SK-N-SH (cell line): ENCODE data around the gene LAMB1. TPM values are rescaled to one million over a fixed set of nuclear protein-coding genes. Genes with fewer than 3 reads are reported as not detected.

ENCODE experiments used
- CTCF ChIA-PET: fragments of 300-600, 350-600 bp; formaldehyde crosslinking; extraction: SDS; loops from one replicate; lab custom pipeline; 2021; lab: Yijun Ruan, JAX
- POLR2A ChIA-PET: fragments of 350-600 bp; sonication (Branson Sonifier 250); formaldehyde crosslinking; extraction: SDS; loops from one replicate; lab custom pipeline; 2020; ENCODE audit warnings: antibody characterized with exemption, inconsistent platforms; lab: Yijun Ruan, JAX
- DNase-seq: peaks from one replicate; pipeline ENCODE4 v3.0.0; 2012
- H2AFZ ChIP-seq: fragments of 200-600 bp; sonication (generic); 2 replicates; pipeline ENCODE4 v1.8.1; 2016; ENCODE audit warnings: antibody characterized with exemption, mild to moderate bottlenecking, low read depth
- H3F3A ChIP-seq: fragments of 200-600 bp; sonication (generic); replicated peaks from 2 replicates; pipeline ENCODE3; 2016; ENCODE audit warnings: antibody characterized with exemption, mild to moderate bottlenecking; ENCODE audit not compliant: insufficient read depth
- H3K27ac ChIP-seq, 2 experiments: fragments of 200-500 bp in 1 of 2; fragments of 200-600 bp in 1 of 2; sonication (Bioruptor generic) in 1 of 2; sonication (generic), shearing (Covaris generic) in 1 of 2; 2 replicates each; pipeline versions ENCODE4 v1.5.1 to v1.6.1; 2014 to 2016; ENCODE audit warnings: low read depth in 2 of 2, inconsistent platforms in 1 of 2, low read length in 1 of 2, mild to moderate bottlenecking in 1 of 2, mixed read lengths in 1 of 2
- H3K27me3 ChIP-seq: fragments of 200-600 bp; sonication (generic), shearing (Covaris generic); 2 replicates; pipeline ENCODE4 v1.6.1; 2016; ENCODE audit warnings: mixed run types; ENCODE audit not compliant: insufficient read depth
- H3K36me3 ChIP-seq, 2 experiments: fragments of 200-500 bp in 1 of 2; fragments of 200-600 bp in 1 of 2; sonication (Bioruptor generic) in 1 of 2; sonication (generic) in 1 of 2; replicated peaks in 1 of 2; 2 replicates each; pipeline versions ENCODE3 to v1.5.1; 2014 to 2016; ENCODE audit warnings: low read length in 1 of 2, mild to moderate bottlenecking in 1 of 2; ENCODE audit not compliant: insufficient read depth in 2 of 2, control insufficient read depth in 1 of 2
- H3K4me1 ChIP-seq, 2 experiments: fragments of 200-500 bp in 1 of 2; fragments of 200-600 bp in 1 of 2; sonication (Bioruptor generic) in 1 of 2; sonication (generic), shearing (Covaris generic) in 1 of 2; 2 replicates each; pipeline versions ENCODE4 v1.5.1 to v1.6.1; 2014 to 2016; ENCODE audit warnings: low read depth in 1 of 2, low read length in 1 of 2, mixed run types in 1 of 2; ENCODE audit not compliant: insufficient read depth in 2 of 2, control insufficient read depth in 1 of 2
- H3K4me2 ChIP-seq: fragments of 200-600 bp; sonication (generic), shearing (Covaris generic); 2 replicates; pipeline ENCODE4 v1.6.1; 2017; ENCODE audit warnings: mixed run types
- H3K4me3 ChIP-seq, 2 experiments: fragments of 200-500 bp in 1 of 2; fragments of 200-600 bp in 1 of 2; sonication (Bioruptor generic) in 1 of 2; sonication (generic), shearing (Covaris generic) in 1 of 2; 2 replicates each; pipeline versions ENCODE4 v1.5.1 to v1.8.1; 2014 to 2016; ENCODE audit warnings: low read depth in 2 of 2, inconsistent platforms in 1 of 2, low read length in 1 of 2, mild to moderate bottlenecking in 1 of 2, mixed read lengths in 1 of 2, moderate library complexity in 1 of 2
- H3K79me2 ChIP-seq: fragments of 200-600 bp; sonication (generic); 2 replicates; pipeline ENCODE4 v1.8.1; 2017; ENCODE audit warnings: mild to moderate bottlenecking; ENCODE audit not compliant: insufficient read depth
- H3K9ac ChIP-seq: fragments of 200-600 bp; sonication (generic); 2 replicates; pipeline ENCODE4 v1.6.1; 2017; ENCODE audit warnings: mixed run types
- H3K9me2 ChIP-seq: fragments of 200-600 bp; sonication (generic); 2 replicates; pipeline ENCODE4 v1.6.1; 2017; ENCODE audit warnings: mixed run types
- H3K9me3 ChIP-seq: fragments of 200-600 bp; sonication (generic); 2 replicates; pipeline ENCODE4 v1.6.1; 2017; ENCODE audit warnings: mixed run types, mild to moderate bottlenecking, moderate library complexity
- H4K20me1 ChIP-seq: fragments of 200-600 bp; sonication (generic); 2 replicates; pipeline ENCODE4 v1.6.1; 2017; ENCODE audit warnings: mild to moderate bottlenecking, mixed run types; ENCODE audit not compliant: insufficient read depth
- CHD2 ChIP-seq: fragments of 150-350 bp; IDR thresholded peaks from 2 replicates; pipeline ENCODE4 v1.6.1; 2018; ENCODE audit warnings: low read length; ENCODE audit not compliant: partially characterized antibody
- ELF1 ChIP-seq: IDR thresholded peaks from 2 replicates; pipeline ENCODE4 v1.4.0; 2012
- EP300 ChIP-seq, 2 experiments: IDR thresholded peaks; 2 replicates each; pipeline versions ENCODE4 v1.4.0 to v1.6.1; 2012; ENCODE audit warnings: borderline replicate concordance in 1 of 2, low read depth in 1 of 2, low read length in 1 of 2
- EZH2phosphoT487 ChIP-seq: fragments of 200-600 bp; sonication (generic); IDR thresholded peaks from 2 replicates; pipeline ENCODE4 v1.6.1; 2017; ENCODE audit warnings: low read depth, mixed run types, mild to moderate bottlenecking, antibody characterized with exemption, moderate library complexity, borderline replicate concordance
- FOSL2 ChIP-seq: IDR thresholded peaks from 2 replicates; pipeline ENCODE4 v1.4.0; 2012; ENCODE audit warnings: low read depth, mild to moderate bottlenecking, moderate library complexity, borderline replicate concordance
- GABPA ChIP-seq: IDR thresholded peaks from 2 replicates; pipeline ENCODE4 v1.4.0; 2012; ENCODE audit warnings: low read depth, mild to moderate bottlenecking
- GATA2 ChIP-seq: sonication (generic); formaldehyde crosslinking; IDR thresholded peaks from 2 replicates; pipeline ENCODE4 v1.5.0; 2020; ENCODE audit warnings: mild to moderate bottlenecking, missing genetic modification reagents
- JUND ChIP-seq: IDR thresholded peaks from 2 replicates; pipeline ENCODE4 v1.4.0; 2012
- MAX ChIP-seq: IDR thresholded peaks from 2 replicates; pipeline ENCODE4 v1.4.0; 2012; ENCODE audit warnings: low read depth
- MEF2A ChIP-seq: IDR thresholded peaks from 2 replicates; pipeline ENCODE4 v1.4.0; 2012; ENCODE audit warnings: low read depth, borderline replicate concordance
- MXI1 ChIP-seq: IDR thresholded peaks from 2 replicates; pipeline ENCODE4 v1.6.1; 2012; ENCODE audit warnings: mild to moderate bottlenecking, low read depth, low read length, improper control_type of control experiment
- NFIC ChIP-seq: IDR thresholded peaks from 2 replicates; pipeline ENCODE4 v1.4.0; 2012; ENCODE audit warnings: borderline replicate concordance
- NRF1 ChIP-seq: IDR thresholded peaks from 2 replicates; pipeline ENCODE4 v1.6.1; 2012; ENCODE audit warnings: low read depth, mild to moderate bottlenecking, low read length
- PBX3 ChIP-seq: IDR thresholded peaks from 2 replicates; pipeline ENCODE4; 2012
- POLR2AphosphoS5 ChIP-seq: IDR thresholded peaks from 2 replicates; pipeline ENCODE4 v1.6.1; 2012; ENCODE audit warnings: low read depth, low read length
- RAD21 ChIP-seq: IDR thresholded peaks from 2 replicates; pipeline ENCODE4 v1.6.1; 2012; ENCODE audit warnings: mild to moderate bottlenecking, low read length
- RCOR1 ChIP-seq: fragments of 150-350 bp; IDR thresholded peaks from 2 replicates; pipeline ENCODE4 v1.6.1; 2017; ENCODE audit warnings: antibody characterized with exemption, low read length
- REST ChIP-seq: IDR thresholded peaks from 2 replicates; pipeline ENCODE4 v1.6.1; 2012; ENCODE audit warnings: mild to moderate bottlenecking, low read depth, low read length, moderate library complexity
- RXRA ChIP-seq: IDR thresholded peaks from 2 replicates; pipeline ENCODE4 v1.4.0; 2012; ENCODE audit warnings: low read depth, mild to moderate bottlenecking, borderline replicate concordance
- SIN3A ChIP-seq: IDR thresholded peaks from 2 replicates; pipeline ENCODE4 v1.6.1; 2012; ENCODE audit warnings: low read depth, mild to moderate bottlenecking, low read length, moderate library complexity, borderline replicate concordance
- SMC3 ChIP-seq: IDR thresholded peaks from 2 replicates; pipeline ENCODE4 v1.6.1; 2012; ENCODE audit warnings: low read depth, low read length, improper control_type of control experiment
- TAF1 ChIP-seq: IDR thresholded peaks from 2 replicates; pipeline ENCODE4 v1.6.1; 2012; ENCODE audit warnings: low read depth, mild to moderate bottlenecking, low read length, moderate library complexity, borderline replicate concordance
- TCF12 ChIP-seq: IDR thresholded peaks from 2 replicates; pipeline ENCODE4 v1.4.0; 2012
- TEAD4 ChIP-seq: IDR thresholded peaks from 2 replicates; pipeline ENCODE4 v1.4.0; 2012; ENCODE audit warnings: mild to moderate bottlenecking, borderline replicate concordance; ENCODE audit not compliant: insufficient read depth
- USF1 ChIP-seq: IDR thresholded peaks from 2 replicates; pipeline ENCODE4 v1.4.0; 2012; ENCODE audit warnings: low read depth, borderline replicate concordance
- YY1 ChIP-seq: IDR thresholded peaks from 2 replicates; pipeline ENCODE4 v1.4.0; 2012; ENCODE audit warnings: low read depth, mild to moderate bottlenecking
- WGBS: methylation state at CpG from one replicate; pipeline ENCODE4 v1.1.6; 2017; ENCODE audit warnings: low lambda C conversion rate; 5-methylcytosine and 5-hydroxymethylcytosine counted together
- polyA plus RNA-seq, 3 experiments: library from polyadenylated mRNA; depleted of rRNA; stranded (reverse); fragments of >200 nt; gene quantifications; 2 replicates each; pipeline ENCODE4 v1.2.3, GENCODE V29; 2012

Gene LAMB1
- polyA plus RNA-seq, 1 of the 3 experiments (the other 2 are of a cell fraction) = 435 TPM

GRCh38 chr7:108037140-108037539 lies 34.2 kb upstream of the LAMB1 start (continued):
- TF ChIP-seq GATA2 (CRISPR knock-in tag) (peak; percentile 39; the same call in 1 of the 2 replicates), POLR2AphosphoS5 (no peak), RAD21 (no peak), RXRA (no peak), MXI1 (0 out of 2 replicates have a peak, but pooled peaks have one; percentile 20), SMC3 (no peak), FOSL2 (no peak), MAX (no peak), EP300 (IDR thresholded peaks at IDR 0.05; ENCODE audit: borderline replicate concordance in 1 of 2, low read depth in 1 of 2, low read length in 1 of 2) (peak in 1 of 2 experiments; percentile 51; a peak in 1 of 4 replicates), NFIC (no peak), SIN3A (no peak), MEF2A (no peak), TAF1 (no peak), TCF12 (no peak), PBX3 (no peak)

- Histone ChIP-seq H3K9me3 (no peaks in the 10 kb centered on the region), H3K9me2 (no peaks in the 10 kb centered on the region), H3K27me3 (no peaks in the 10 kb centered on the region), H3K79me2 (no peaks in the 10 kb centered on the region), H3K36me3 (no peaks in the 10 kb centered on the region), H3K4me3 (no peak overlapping the region), H3K9ac (no peak overlapping the region), H3K4me1 (peaks cover 2 to 14% of the 10 kb centered on the region in 2 experiments; a peak in 2 of 4 replicates), H3K27ac (no peak overlapping the region), H3K4me2 (no peak overlapping the region), H3F3A (peaks cover 20% of the 10 kb centered on the region), H4K20me1 (no peaks in the 10 kb centered on the region), H2AFZ (no peak overlapping the region)
- WGBS = 90% methylated on average over 2 of the region's 2 CpGs
- no peak for TF ChIP-seq CHD2
- TF ChIP-seq JUND = no peak
- TF ChIP-seq SMC3 = no peak
- TF ChIP-seq REST = no peak
- no peak for TF ChIP-seq TEAD4
- no peak for TF ChIP-seq TCF12
- no peak for TF ChIP-seq GABPA
- TF ChIP-seq RXRA = no peak
- no peak for TF ChIP-seq EZH2phosphoT487
- no peak for TF ChIP-seq TAF1
- no peak for TF ChIP-seq RCOR1
- no peak for TF ChIP-seq ELF1
- no peak for TF ChIP-seq RAD21
- TF ChIP-seq YY1 = no peak
- no peak for TF ChIP-seq USF1
- no peak for TF ChIP-seq SIN3A
- no peak for TF ChIP-seq NRF1
- no peak for TF ChIP-seq NFIC
- ChIA-PET POLR2A (no interaction called here), CTCF (interaction anchor here (1.4 to 4.3 kb wide), 2 partner anchors 18 to 111 kb away, joined by 3 to 32 read pairs; no protein-coding TSS in a partner anchor)
- DNase-seq = no peak
These were observed 31.6 kb upstream of the LAMB1 start for GRCh38 chr7:108034586-108034985.
